A549 (cell line): ENCODE results near the gene SORD. TPM values are rescaled to one million over a fixed set of nuclear protein-coding genes. Genes with fewer than 3 reads are reported as not detected.
"Not testable (repeated sequence)": the region's sequence is repeated elsewhere in the genome, so short reads cannot be mapped to it uniquely, and the experiment has no call there.

Source experiments
- ATAC-seq, 2 experiments: fragments of 200-7000 bp in 1 of 2; fragments of >200 bp in 1 of 2; cut with Nextera tagmentation in 1 of 2; cut with Tn5 transposase in 1 of 2; 3 replicates each; pipeline versions ENCODE4 v1.8.0 to v1.9.1; 2018 to 2020; ENCODE audit warnings: mild to moderate bottlenecking in 1 of 2, moderate library complexity in 1 of 2
- CTCF ChIA-PET: fragments of 300-600 bp; sonication (Branson Sonifier 250); formaldehyde crosslinking; extraction: SDS; loops from one replicate; lab custom pipeline; 2021; ENCODE audit warnings: antibody characterized with exemption, inconsistent platforms; lab: Yijun Ruan, JAX
- POLR2A ChIA-PET: fragments of 350-600 bp; formaldehyde crosslinking; extraction: SDS; loops from one replicate; lab custom pipeline; 2021; ENCODE audit warnings: antibody characterized with exemption, inconsistent platforms; lab: Yijun Ruan, JAX
- DNase-seq, 2 experiments: peaks; one replicate each; pipeline versions ENCODE4 v3.0.0 to v3.0.0-alpha.2; 2011 to 2016; ENCODE audit warnings: low read depth in 1 of 2, low spot score in 1 of 2
- FAIRE-seq: peaks from 2 replicates; lab custom pipeline; 2011; peaks lifted over from hg19 to GRCh38; lab: Jason Lieb, UNC
- H3K27ac ChIP-seq, 2 experiments: fragments of >200 bp; sonication (Bioruptor Twin); formaldehyde crosslinking; 3 replicates each; pipeline ENCODE4 v1.5.1; 2016 to 2017
- H3K4me1 ChIP-seq: fragments of >200 bp; sonication (Bioruptor Twin); formaldehyde crosslinking; 3 replicates; pipeline ENCODE4 v1.6.1; 2016
- H3K4me2 ChIP-seq: fragments of >200 bp; sonication (Bioruptor Twin); formaldehyde crosslinking; 3 replicates; pipeline ENCODE4 v1.6.1; 2016
- H3K4me3 ChIP-seq: fragments of >200 bp; sonication (Bioruptor Twin); formaldehyde crosslinking; 3 replicates; pipeline ENCODE4 v1.5.1; 2016
- H3K9me3 ChIP-seq: fragments of >200 bp; sonication (Bioruptor Twin); formaldehyde crosslinking; 3 replicates; pipeline ENCODE4 v1.6.1; 2016
- CEBPB ChIP-seq, 2 experiments: fragments of >200 bp in 1 of 2; sonication (Bioruptor Twin) in 1 of 2; formaldehyde crosslinking in 1 of 2; IDR thresholded peaks; 2 replicates each; pipeline ENCODE4 v1.6.1; 2012 to 2016
- CHD2 ChIP-seq: fragments of 150-350 bp; IDR thresholded peaks from 2 replicates; pipeline ENCODE4 v1.6.1; 2014; ENCODE audit warnings: low read length; ENCODE audit not compliant: partially characterized antibody
- HDAC2 ChIP-seq: fragments of 200-600 bp; sonication (generic); IDR thresholded peaks from 2 replicates; pipeline ENCODE4 v1.6.1; 2016
- HEYL ChIP-seq: fragments of 250-450 bp; sonication (Bioruptor Pico); IDR thresholded peaks from 2 replicates; pipeline ENCODE4 v1.8.0; 2021; ENCODE audit warnings: mild to moderate bottlenecking, moderate library complexity
- JUNB ChIP-seq: fragments of >200 bp; sonication (Bioruptor Twin); formaldehyde crosslinking; IDR thresholded peaks from 2 replicates; pipeline ENCODE4 v1.6.1; 2016
- MAFK ChIP-seq: fragments of 450-650 bp; IDR thresholded peaks from 2 replicates; pipeline ENCODE4 v1.6.1; 2014; ENCODE audit not compliant: partially characterized antibody
- MAZ ChIP-seq: fragments of 150-350 bp; IDR thresholded peaks from 2 replicates; pipeline ENCODE4 v1.6.1; 2014; ENCODE audit warnings: antibody characterized with exemption, low read depth, low read length, borderline replicate concordance
- NPAS2 ChIP-seq: fragments of 250-450 bp; sonication (Bioruptor Pico); IDR thresholded peaks from 2 replicates; pipeline ENCODE4 v1.8.0; 2022; ENCODE audit warnings: mild to moderate bottlenecking, moderate library complexity, borderline replicate concordance
- RARB ChIP-seq: fragments of 250-450 bp; sonication (Bioruptor Pico); IDR thresholded peaks from 2 replicates; pipeline ENCODE4 v1.8.0; 2021; ENCODE audit warnings: mild to moderate bottlenecking, moderate library complexity
- TP53 ChIP-seq: fragments of 250-450 bp; sonication (Bioruptor Pico); IDR thresholded peaks from 2 replicates; pipeline ENCODE4 v1.5.0; 2021; ENCODE audit warnings: mild to moderate bottlenecking, moderate library complexity
- USF2 ChIP-seq: fragments of 450-650 bp; IDR thresholded peaks from 2 replicates; pipeline ENCODE4 v1.6.1; 2014; ENCODE audit warnings: antibody characterized with exemption
- ZC3H11A ChIP-seq: fragments of 450-650 bp; IDR thresholded peaks from 2 replicates; pipeline ENCODE4 v1.6.1; 2014; ENCODE audit warnings: antibody characterized with exemption, mild to moderate bottlenecking
- ZSCAN20 ChIP-seq: fragments of 250-450 bp; sonication (Bioruptor Pico); IDR thresholded peaks from 2 replicates; pipeline ENCODE4 v1.8.0; 2022; ENCODE audit warnings: mild to moderate bottlenecking, moderate library complexity
- WGBS: methylation state at CpG from one replicate; pipeline ENCODE4 v1.1.6; 2017; ENCODE audit errors: missing lambda C conversion rate; 5-methylcytosine and 5-hydroxymethylcytosine counted together
- polyA plus RNA-seq, 4 experiments: library from polyadenylated mRNA; depleted of rRNA in 3 of 4; stranded (reverse); fragments of >200 nt; fragmentation: RNase III in 1 of 4; extraction: RNeasy Plus Mini Kit Qiagen cat#74134 plus additional on column Dnase treatment in 1 of 4; gene quantifications; 2 replicates in 3 of 4; 3 replicates in 1 of 4; pipeline ENCODE4 v1.2.3, GENCODE V29; 2011 to 2017
- TF ChIP-seq, protein P1 (sequence below): fragments of 250-450 bp; sonication (Bioruptor Pico); IDR thresholded peaks from 2 replicates; pipeline ENCODE4 v1.5.0; 2021; ENCODE audit warnings: mild to moderate bottlenecking, moderate library complexity, borderline replicate concordance

The SORD gene
- polyA plus RNA-seq, 2 of the 4 experiments (the other 2 are of a cell fraction) = 37.6 to 49.8 TPM

DNA sequence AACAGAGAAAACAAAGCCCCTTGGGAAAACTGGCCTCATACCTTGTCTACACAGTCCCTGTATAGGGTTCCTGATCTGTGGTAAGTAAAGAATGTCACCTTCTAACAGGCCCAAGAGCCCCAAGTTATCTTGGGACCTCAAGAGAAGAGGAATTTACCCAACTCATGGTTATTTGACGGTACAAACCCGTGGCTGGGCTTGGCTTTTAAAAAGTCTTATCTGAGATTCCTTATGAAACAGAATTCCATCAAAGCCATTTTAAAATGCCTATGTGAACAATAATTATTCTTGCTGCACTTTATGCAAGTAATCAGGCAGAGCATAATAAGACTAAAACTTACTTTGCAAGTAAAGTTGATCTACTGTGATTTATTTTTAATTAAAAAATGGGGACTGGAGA, 13.9 kb upstream of the SORD start:
- FAIRE-seq (no peak), ATAC-seq (no peak), DNase-seq (no peak)
- TF ChIP-seq HEYL (CRISPR knock-in tag) = no peak
- H3K4me1 ChIP-seq = no peaks in the 10 kb centered on the region
- WGBS = 15% methylated on average over 2 of the region's 2 CpGs
- H3K4me3 ChIP-seq = no peak overlapping the region
- H3K4me2 ChIP-seq = no peak overlapping the region
- ChIA-PET POLR2A (no interaction called here), CTCF (no interaction called here)
- no peak overlapping the region for H3K27ac ChIP-seq
- H3K9me3 ChIP-seq = no peaks in the 10 kb centered on the region

GRCh38 chr15:45015114-45015513, 7.9 kb upstream of the SORD start:
- 47% methylated on average over 1 of the region's 1 CpG for WGBS
- ATAC-seq, H3K9me3 ChIP-seq, H3K4me1 ChIP-seq, H3K27ac ChIP-seq, POLR2A ChIA-PET, CTCF ChIA-PET, DNase-seq, FAIRE-seq, H3K4me2 ChIP-seq, H3K4me3 ChIP-seq: not testable (repeated sequence)

DNA sequence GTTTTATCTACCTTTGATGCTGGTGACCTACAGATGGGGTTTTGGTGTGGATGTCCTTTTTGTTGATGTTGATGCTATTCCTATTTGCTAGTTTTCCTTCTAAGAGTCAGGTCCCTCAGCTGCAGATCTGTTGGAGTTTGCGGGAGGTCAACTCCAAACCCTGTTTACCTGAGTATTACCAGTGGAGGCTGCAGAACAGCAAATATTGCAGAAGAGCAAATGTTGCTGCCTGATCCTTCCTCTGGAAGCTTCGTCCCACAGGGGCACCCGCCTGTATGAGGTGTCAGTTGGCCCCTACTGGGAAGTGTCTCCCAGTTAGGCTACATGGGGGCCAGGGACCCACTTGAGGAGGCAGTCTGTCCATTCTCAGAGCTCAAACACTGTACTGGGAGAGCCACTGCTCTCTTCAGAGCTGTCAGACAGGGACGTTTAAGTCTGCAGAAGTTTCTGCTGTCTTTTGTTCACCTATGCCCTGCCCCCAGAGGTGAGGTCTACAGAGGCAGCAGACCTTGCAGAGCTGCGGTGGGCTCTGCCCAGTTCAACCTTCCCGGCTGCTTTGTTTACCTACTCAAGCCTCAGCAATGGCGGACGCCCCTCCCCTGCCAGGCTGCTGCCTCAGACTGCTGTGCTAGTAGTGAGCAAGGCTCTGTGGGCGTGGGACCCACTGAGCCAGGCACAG, 2.6 kb upstream of the SORD start:
- H3K4me2 ChIP-seq, H3K4me1 ChIP-seq, FAIRE-seq, POLR2A ChIA-PET, H3K4me3 ChIP-seq, DNase-seq, H3K27ac ChIP-seq, ATAC-seq, CTCF ChIA-PET, H3K9me3 ChIP-seq: not testable (repeated sequence)
- 49% methylated on average over 2 of the region's 9 CpGs for WGBS

GRCh38 chr15:45020901-45021259, 2.1 kb upstream of the SORD start:
- H3K27ac ChIP-seq, H3K9me3 ChIP-seq, H3K4me2 ChIP-seq, CTCF ChIA-PET, FAIRE-seq, H3K4me3 ChIP-seq, ATAC-seq, H3K4me1 ChIP-seq, POLR2A ChIA-PET, DNase-seq: not testable (repeated sequence)
- WGBS = 69% methylated on average over 5 of the region's 9 CpGs

DNA sequence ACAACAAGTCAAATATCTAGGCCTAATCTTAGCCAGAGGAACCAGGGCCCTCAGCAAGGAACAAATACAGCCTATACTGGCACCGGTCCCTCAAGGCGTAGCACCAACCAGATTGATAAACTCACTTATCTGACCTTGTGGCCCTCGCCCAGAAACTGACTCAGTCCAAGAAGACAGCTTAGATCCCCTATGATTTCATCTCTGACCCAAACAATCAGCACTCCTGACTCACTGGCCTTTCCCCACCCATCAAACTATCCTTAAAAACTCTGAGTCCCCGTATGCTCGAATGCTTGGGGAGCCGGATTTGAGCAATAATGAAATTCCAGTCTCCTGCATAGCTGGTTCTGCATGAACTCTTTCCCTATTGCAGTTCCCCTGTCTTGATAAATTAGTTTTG, 1.6 kb upstream of the SORD start:
- H3K27ac ChIP-seq = no peak overlapping the region
- WGBS = 87% methylated on average over 6 of the region's 6 CpGs
- H3K4me1 ChIP-seq = peaks cover 6% of the 10 kb centered on the region
- no peak overlapping the region for H3K4me3 ChIP-seq
- ChIA-PET POLR2A (no interaction called here), CTCF (no interaction called here)
- FAIRE-seq (no peak), DNase-seq (no peak), ATAC-seq (no peak)
- TF ChIP-seq HDAC2 (no peak), RARB (no peak), TP53 (CRISPR knock-in tag) (no peak), JUNB (no peak), CHD2 (no peak), ZSCAN20 (CRISPR knock-in tag) (no peak), ZC3H11A (no peak), NPAS2 (CRISPR knock-in tag) (no peak), CEBPB (IDR thresholded peaks at IDR 0.05) (no peak)
- H3K9me3 ChIP-seq = no peaks in the 10 kb centered on the region
- H3K4me2 ChIP-seq = no peak overlapping the region

DNA sequence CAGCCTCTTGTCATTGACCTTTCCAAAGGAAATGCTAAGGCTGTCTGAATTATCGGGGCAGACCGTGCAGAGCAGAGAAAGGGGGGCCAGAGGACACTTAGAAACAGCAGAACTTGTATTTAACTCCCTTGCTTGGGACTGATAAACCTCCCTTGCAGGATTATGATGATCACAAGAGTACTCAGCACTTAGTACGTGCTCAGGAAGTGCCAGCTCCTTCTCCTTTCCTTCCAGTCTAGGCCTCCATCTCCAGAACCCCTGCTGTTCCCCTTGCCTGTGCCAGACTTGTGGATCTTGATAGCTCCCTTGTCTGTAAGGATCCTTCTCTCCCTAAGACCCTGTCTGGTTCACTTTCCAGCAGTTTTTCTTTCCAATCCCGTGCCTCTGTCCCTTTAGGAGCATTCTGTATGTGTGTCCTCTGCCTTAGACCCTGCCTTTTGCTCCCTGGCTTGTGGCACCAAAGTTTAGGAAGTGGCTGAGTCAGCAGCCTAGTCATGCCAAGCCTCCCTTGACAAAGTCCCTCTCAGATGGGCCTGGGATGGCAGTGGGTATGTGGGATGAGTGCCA, 747 bp downstream of the SORD start:
- peak overlapping the region; percentile 98 for H3K4me2 ChIP-seq
- DNase-seq = peak; percentile 1 to 12
- ATAC-seq = peak; percentile 24 to 28; a peak in 5 of 6 replicates
- peaks cover 6% of the 10 kb centered on the region for H3K4me1 ChIP-seq
- H3K9me3 ChIP-seq = no peaks in the 10 kb centered on the region
- peak overlapping the region; percentile 80 for H3K4me3 ChIP-seq
- no peak for FAIRE-seq
- TF ChIP-seq, protein P1, sequence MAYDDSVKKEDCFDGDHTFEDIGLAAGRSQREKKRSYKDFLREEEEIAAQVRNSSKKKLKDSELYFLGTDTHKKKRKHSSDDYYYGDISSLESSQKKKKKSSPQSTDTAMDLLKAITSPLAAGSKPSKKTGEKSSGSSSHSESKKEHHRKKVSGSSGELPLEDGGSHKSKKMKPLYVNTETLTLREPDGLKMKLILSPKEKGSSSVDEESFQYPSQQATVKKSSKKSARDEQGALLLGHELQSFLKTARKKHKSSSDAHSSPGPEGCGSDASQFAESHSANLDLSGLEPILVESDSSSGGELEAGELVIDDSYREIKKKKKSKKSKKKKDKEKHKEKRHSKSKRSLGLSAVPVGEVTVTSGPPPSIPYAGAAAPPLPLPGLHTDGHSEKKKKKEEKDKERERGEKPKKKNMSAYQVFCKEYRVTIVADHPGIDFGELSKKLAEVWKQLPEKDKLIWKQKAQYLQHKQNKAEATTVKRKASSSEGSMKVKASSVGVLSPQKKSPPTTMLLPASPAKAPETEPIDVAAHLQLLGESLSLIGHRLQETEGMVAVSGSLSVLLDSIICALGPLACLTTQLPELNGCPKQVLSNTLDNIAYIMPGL (CRISPR knock-in tag) = no peak
- TF ChIP-seq MAFK (peak; percentile 83), MAZ (no peak), USF2 (no peak)
- TF ChIP-seq, all 56 proteins: peak for 1
- CTCF ChIA-PET = interaction anchor here (1.0 to 1.8 kb wide), 3 partner anchors 13 to 174 kb away, joined by 3 to 9 read pairs (median 3); no protein-coding TSS in a partner anchor
- POLR2A ChIA-PET = interaction anchor here (0.6 to 1.4 kb wide), 2 partner anchors 66 to 366 kb away, joined by 3 to 5 read pairs; no protein-coding TSS in a partner anchor
- 2% methylated on average over 4 of the region's 4 CpGs for WGBS
- H3K27ac ChIP-seq = peak overlapping the region; percentile 81 to 88

GRCh38 chr15:45024649-45025048, 1.7 kb downstream of the SORD start:
- DNase-seq, POLR2A ChIA-PET, FAIRE-seq, ATAC-seq, H3K4me3 ChIP-seq, H3K4me2 ChIP-seq, H3K27ac ChIP-seq, H3K9me3 ChIP-seq, H3K4me1 ChIP-seq: not testable (repeated sequence)
- CTCF ChIA-PET = interaction anchor here (0.7 to 1.8 kb wide), 3 partner anchors 12 to 383 kb away, joined by 3 to 9 read pairs (median 3); no protein-coding TSS in a partner anchor
- WGBS = 89% methylated on average over 1 of the region's 3 CpGs
